Stimulated activated CD4-positive, alpha-beta T cell treated with anti-CD3 and anti-CD28 coated beads, Interleukin-12 subunit alpha, Interleukin-12 subunit beta, amount 100 ng/mL, for 48 hours (primary cell): ENCODE results near the gene OR5B2.
"Not testable (repeated sequence)": the region's sequence is repeated elsewhere in the genome, so short reads cannot be mapped to it uniquely, and the experiment has no call there.

Source experiments
- DNase-seq, 3 donors: peaks; one replicate each; pipeline ENCODE4 v3.0.0-alpha.2; 2020; ENCODE audit warnings: low read depth in 2 of 3, low spot score in 1 of 3

OR5B2 gene

DNA sequence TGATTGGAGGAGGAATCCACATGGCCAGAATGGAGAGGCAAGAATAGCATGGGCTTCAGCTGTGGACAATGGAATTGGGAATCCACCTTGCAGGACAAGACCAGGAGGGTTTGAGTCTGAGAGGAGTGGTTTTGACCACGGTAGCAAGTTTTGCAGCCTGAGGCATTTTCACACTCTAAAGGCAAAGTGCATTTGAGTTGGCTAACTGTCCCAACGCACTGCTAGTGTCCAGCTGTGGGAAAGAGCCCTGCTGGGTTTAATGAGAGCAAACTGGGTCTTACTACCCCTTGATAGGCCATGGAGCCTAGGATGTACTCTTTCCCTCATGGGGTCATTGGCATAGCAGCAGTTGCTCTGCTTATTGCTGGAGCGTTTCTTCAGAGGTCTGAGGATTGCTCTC lies at the start of gene OR5B2:
Gene OR5B2 (minus strand): TSS at position 101 of the 400 bp plus-strand sequence. CDS start 4,860 bp downstream, outside the sequence.
- DNase-seq: no peak

DNA sequence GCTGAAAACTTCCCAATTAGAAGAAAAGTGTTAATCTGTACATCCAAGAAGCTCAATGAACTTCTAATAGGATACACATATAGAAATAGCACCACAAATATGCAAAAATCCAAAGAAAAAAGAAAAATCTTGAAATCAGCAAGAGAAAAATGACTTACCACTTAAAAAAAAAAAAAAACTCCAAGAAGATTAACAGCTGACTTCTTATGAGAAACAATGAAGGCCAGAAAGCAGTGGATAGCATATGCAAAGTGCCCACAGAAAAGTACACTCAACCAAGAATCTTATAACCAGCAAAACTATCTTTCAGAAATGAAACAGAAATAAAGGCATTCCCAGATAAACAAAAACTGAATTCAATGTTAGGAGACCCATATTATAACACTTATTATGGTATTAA lies 44.0 kb upstream of the OR5B2 start:
- DNase-seq: no peak

DNA sequence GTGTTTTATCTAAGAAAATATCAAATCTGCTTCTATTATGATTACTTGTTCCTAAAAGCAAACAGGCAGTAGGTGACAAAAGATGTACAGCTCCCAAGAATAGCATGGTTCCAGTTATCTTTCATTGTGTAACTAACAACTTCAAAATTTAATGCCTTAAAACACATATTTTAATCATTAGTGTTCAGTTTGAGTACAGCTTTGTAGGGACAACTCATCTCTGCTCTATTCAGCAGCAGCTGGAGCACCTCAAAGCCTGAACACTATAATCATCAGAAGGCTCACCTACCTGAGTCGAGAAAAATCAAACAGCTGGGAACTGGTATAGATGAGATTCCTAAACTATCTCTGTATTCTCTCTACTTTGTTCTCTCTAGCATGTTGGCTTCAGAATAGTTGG lies 38.4 kb upstream of the OR5B2 start:
- no peak for DNase-seq

DNA sequence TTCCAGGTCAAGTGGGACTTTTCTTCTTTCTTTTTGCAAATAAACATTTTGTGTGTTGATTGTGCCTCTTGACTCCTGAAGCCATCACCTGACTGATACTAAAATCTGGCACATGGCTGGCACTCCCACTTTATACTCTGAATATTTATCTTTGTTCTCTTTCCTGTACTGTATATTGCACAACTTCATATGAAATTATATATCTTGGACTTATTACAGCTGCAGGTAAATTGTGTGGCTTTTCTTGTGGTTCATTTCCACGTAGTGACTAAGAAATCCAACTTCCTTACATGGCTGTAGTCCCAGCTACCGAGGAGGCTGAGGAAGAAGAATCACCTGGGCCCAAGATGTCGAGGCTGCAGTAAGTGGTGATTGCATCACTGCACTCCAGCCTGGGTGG lies 37.8 kb upstream of the OR5B2 start:
- DNase-seq: no peak

DNA sequence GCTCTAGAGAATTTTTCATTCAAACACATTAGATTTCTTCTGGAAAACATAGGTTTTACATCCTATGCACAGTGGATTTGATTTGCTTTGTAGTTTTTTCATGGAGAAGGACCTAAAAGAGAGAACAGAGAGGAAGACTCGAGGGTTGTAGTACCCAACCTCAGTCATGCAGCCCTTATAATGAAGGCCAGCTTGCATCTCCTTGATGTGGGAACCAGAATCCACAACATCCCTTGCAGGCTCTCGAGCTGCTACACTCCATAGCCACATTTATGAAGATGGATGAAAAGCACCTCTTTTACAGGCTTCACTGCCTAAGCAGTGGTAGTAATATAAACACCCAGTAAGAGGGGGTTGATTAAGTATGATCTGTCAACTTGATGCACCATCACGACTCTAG lies 23.7 kb upstream of the OR5B2 start:
- no peak for DNase-seq

DNA sequence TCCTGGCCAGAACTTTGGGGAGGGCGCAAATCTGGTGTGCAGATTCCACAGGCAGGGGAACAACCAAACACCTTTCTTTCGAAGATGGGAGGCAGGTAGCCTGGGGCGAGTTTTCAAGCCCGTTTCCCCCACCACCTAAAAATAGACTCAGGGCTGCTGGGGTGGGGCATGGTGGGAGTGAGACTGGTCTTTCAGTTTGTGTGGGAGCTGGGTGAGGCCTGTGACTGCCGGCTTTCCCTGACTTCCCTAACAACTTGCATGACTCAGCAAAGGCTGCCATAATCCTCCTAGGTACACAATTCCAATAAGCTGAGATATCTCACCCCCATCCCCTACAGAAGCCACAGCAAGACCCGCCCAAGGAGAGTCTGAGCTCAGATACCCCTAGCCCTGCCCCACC lies 18.4 kb upstream of the OR5B2 start:
- DNase-seq: no peak

DNA sequence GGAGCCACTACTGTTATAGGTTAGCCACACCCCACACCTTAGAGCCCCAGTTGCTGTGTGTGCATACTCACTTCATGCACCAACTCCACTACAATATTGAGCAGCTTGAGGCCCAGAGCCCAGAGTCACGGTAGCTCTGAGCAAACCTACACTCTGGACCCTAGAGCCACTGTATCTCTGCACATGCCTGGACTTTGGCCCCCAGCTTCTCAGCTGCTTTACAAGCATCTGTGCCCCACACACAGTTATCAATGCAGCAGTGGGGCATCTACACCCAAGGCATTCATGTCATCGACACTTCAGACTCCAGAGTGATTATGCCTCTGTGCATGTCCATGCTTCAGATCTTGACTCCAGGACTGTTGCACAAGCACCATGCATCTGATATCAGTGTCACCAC lies 16.4 kb upstream of the OR5B2 start:
- no peak for DNase-seq

DNA sequence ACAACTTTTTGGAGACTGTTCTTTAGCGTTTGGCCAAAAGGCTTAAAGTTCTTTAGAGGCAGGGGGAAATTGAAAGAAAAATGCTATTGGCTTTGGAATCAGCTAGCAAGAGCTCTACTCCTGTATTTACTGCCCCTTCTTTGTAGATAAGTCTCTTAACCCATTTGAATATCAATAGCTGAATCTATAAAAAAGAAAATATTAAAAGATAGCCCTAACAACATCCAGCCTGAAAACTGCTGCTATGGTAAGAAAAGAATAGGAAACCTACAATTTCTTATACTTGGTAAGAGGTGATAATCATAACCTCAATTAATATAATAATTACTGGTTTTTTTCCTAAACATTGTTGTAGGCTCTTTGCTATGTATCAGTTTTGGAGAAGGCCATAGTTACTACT lies 14.2 kb upstream of the OR5B2 start, which contains the start of gene OR5B12:
Gene OR5B12 (minus strand): TSS at position 101 of the 400 bp plus-strand sequence. CDS start 2,085 bp downstream, outside the sequence.
- DNase-seq: no peak

DNA sequence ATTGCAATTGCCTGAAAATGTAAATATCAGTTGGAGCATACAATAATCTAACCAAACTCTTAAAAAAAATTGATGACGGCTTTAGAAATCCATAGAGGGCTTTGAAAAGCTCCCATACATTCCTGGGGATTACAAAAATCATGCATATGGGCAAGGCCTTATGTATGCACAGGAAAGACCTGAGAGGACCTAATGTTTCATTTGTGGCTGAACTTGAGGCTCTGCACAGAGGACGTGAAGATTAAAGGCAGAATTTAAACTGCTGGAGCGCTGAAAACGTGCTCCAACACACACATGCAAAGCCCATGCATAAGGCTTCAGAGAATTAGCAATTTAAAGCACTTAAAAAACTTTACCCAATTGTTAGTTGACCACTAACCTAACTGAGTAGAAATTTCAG lies 10.6 kb upstream of the OR5B2 start:
- DNase-seq: no peak

DNA sequence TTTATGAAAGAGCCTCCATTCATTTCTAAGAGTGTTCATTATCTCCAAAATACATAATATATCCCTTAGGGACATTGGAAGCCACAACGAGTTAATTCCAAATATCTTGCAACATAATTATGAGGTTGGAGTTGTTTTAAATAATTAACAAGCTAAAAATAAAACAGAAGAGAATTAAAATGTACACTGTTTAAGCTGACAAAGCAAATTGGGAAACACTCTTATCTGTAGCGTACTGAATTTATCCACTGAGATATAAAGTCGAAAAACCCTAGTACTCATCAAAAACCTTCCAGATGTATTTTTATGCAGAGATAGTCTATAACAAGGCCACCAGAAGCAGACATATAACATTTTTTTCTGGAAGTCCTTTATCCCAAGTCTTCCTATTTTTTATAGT lies 6.3 kb upstream of the OR5B2 start:
- DNase-seq: no peak

DNA sequence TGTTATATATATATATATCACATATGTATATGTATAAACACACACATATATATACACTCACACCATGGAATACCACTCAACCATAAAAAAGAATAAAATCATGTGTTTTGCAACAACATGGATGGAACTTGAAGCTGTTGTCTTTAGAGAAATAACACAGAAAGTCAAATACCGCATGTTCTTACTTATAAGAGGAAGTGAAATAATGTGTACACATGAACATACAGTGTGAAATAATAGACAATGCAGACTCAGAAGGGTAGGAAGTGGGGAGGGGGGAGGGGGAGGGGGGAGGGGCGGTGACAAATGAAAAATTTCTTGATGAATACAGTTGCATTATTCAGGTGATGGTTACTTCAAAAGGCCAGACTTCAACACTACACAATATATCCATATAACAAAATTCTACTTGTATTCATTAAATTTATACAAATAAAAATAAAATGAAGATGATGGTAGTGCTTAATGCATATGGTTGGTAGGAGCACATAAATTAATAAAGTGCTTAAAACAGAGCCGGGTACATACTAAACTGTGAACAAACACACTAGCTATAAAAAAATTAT lies 5.8 kb upstream of the OR5B2 start:
- DNase-seq: no peak

DNA sequence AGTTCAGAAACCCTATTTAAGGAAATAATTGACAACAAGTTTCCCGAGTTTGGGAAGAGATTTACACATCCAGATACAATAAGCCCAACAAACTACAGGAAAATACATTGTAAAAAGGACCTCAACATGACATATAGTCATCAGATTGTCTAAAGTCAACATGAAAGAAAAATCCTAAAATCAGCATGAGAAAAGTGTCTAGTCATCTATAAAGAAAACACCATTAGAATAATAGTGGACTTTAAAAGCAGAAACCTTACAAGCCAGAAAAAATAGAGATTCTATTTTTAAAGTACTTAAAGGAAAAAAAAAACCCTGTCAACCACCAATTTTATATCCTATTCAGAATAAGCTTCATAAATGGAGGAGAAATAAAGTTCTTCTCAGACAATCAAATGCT lies 1.4 kb upstream of the OR5B2 start:
- DNase-seq: no peak

DNA sequence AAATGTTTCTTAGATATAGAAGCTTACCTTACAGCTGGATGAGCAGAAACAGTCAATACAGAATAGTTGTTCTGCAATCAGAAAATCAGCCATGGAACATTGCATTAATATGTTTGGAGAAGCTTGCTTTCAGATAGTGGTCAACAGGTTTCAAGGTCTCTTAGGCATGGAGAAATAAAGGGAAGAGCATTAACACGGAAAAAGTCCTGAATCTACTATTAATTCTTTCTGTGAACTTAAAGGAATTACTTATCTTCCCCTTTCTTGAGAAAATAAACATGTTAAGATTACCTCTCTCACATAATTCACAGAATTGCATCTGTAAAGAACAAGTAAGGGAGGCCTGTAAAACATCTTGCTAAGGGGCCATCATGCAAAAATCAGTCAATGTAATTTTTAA lies 21.1 kb downstream of the OR5B2 start, which contains the start of gene OR5B3:
Gene OR5B3 (minus strand): TSS at position 101 of the 400 bp plus-strand sequence. CDS start 3,465 bp downstream, outside the sequence.
- DNase-seq: no peak

DNA sequence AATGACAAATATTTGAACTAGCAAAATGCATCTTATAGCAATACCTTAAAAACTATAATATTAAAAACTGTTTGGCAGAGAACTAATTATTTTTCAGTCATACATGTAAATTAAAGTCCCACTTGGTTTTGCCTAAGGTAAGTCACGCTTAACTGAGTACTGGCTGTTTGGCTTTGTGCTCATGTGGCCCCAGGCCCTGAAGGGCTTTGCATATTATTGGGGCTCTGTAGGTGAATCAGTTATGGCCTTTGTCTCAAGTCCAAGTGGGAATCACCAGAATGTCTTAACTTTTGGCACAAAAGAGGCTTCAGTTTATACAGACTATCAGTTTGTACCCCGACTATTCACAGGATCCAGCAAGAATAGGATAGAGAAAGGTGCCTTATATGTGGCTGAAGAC lies 28.3 kb downstream of the OR5B2 start:
- not testable (repeated sequence) for DNase-seq

DNA sequence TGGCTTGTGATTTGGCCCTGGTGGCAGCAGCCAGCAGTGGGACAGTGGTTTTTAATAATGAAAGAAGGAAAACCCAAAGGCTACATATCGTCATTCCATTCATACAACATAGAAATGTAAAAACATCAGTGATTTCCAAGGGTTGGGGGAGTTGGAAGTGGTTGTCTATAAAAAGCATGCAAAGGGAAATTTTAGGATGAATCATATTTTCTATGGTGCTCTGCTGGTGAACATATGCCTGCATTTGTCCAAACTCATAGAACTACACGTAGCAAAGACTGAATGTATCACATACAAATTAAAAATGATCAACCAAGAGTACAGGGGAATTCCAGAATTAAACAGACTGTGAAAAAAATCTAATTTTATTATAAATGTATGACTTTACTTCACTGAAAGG lies 32.3 kb downstream of the OR5B2 start:
- no peak for DNase-seq

DNA sequence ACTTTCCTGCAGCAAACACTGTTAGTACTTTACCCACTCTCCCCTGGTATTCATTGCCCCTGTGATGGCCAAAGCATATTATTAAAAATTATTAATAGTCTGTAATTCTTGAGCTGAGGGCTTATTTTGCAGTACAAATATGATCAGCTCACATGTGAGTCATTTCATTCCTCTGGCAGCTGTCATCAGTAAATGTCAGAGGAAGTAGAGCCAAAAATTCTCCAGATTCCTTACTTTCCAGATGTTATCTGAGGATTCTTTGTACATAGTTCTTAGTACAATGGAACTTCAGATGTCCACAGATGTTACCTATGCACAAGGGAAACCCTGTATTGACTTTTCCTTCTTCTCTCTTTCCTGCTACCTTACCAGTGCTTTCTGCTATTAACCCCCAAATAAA lies 33.7 kb downstream of the OR5B2 start:
- no peak for DNase-seq

DNA sequence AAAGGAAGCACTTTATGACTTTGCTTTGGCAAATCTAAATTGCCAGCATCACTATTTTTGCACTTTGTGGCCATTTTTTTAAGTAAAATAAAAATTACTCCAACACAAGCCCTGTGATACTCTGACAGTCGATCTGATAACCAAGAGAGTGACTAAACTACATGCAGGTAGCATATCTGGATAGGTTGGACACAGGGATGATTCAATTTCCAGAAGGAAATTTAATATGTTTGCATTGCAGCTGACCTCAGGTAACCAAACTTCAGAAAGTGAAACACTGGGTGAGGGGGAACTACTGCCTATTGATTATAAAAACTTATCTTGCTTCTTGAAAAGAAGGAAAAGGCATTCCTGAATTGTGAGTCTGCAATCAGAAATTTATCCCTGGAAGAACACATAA lies 35.2 kb downstream of the OR5B2 start:
- DNase-seq: no peak

DNA sequence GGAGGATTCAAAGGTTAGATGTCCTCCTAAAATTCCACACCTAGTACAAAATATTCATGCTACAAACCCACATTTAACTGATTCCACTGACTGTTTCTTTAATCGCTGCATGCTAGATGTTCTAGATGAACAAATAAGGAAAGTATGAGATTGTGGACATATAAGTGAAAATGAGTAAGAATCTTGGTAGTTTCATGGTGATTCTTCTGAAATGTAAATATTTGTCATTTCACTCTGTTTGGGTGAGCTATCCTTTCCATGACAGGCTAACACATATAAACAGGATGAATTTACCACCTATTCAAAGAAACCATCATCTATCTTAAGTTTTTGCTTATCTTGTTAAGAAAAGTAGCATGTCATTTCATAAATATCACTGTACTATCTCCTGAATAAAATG lies 36.0 kb downstream of the OR5B2 start:
- DNase-seq: no peak

DNA sequence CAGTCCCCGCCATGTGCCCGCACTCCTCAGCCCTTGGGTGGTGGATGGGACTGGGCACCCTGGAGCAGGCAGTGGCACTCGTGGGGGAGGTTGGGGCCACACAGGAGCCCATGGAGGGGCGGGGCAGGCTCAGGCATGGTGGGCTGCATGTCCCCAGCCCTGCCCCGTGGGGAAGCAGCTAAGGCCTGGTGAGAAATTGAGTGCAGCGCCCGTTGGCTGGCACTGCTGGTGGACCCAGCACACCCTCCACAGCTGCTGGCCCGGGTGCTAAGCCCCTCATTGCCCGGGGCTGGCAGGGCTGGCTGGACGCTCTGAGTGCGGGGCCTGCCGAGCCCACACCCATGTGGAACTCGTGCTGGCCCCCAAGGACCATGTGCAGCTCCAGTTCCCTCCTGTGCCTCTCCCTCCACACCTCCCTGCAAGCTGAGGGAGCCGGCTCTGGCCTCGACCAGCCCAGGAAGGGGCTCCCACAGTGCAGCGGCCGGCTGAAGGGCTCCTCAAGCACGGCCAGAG lies 37.3 kb downstream of the OR5B2 start:
- no peak for DNase-seq
